RPMI7951 (cell line): ENCODE measurements around the gene IPO13. TPM values are rescaled to one million over a fixed set of nuclear protein-coding genes. Genes with fewer than 3 reads are reported as not detected.

Experiments
- DNase-seq: peaks from one replicate; pipeline ENCODE4 v3.0.0-alpha.2; 2012; ENCODE audit warnings: low read depth
- total RNA-seq: library from RNA; depleted of rRNA; stranded (reverse); fragments of >200 nt; shearing (Covaris generic); gene quantifications from 2 replicates; pipeline ENCODE4 v1.2.3, GENCODE V29; 2014

Gene IPO13
- total RNA-seq, 1 experiment from 2014 or later = 25.8 TPM

DNA sequence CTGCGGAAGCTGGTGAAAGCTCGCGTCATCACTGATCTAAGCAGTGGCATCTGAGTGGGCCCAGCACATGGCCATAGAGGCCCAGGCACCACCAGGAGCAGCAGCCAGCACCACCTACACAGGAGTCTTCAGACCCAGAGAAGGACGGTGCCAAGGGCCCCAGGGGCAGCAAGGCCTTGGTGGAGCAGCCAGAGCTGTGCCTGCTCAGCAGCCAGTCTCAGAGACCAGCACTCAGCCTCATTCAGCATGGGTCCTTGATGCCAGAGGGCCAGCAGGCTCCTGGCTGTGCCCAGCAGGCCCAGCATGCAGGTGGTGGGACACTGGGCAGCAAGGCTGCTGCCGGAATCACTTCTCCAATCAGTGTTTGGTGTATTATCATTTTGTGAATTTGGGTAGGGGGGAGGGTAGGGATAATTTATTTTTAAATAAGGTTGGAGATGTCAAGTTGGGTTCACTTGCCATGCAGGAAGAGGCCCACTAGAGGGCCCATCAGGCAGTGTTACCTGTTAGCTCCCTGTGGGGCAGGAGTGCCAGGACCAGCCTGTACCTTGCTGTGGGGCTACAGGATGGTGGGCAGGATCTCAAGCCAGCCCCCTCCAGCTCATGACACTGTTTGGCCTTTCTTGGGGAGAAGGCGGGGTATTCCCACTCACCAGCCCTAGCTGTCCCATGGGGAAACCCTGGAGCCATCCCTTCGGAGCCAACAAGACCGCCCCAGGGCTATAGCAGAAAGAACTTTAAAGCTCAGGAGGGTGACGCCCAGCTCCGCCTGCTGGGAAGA lies 16.4 kb upstream of the IPO13 start:
- DNase-seq = no peak

DNA sequence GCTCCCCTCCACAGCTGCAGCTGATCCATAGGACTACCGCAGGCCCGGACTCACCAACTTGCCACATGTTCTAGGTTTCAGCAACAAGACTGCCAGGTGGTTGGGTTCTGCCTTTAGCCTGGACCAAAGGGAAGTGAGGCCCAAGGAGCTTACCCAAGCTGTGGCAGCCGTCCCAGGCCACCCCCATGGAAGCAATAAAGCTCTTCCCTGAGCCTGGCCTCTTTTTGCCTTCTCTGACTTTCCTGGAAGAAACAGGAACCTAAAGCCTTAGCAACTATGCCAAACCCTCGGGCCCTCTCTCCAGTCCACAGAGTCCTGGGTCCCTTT lies 15.8 kb upstream of the IPO13 start:
- peak; percentile 98 for DNase-seq

DNA sequence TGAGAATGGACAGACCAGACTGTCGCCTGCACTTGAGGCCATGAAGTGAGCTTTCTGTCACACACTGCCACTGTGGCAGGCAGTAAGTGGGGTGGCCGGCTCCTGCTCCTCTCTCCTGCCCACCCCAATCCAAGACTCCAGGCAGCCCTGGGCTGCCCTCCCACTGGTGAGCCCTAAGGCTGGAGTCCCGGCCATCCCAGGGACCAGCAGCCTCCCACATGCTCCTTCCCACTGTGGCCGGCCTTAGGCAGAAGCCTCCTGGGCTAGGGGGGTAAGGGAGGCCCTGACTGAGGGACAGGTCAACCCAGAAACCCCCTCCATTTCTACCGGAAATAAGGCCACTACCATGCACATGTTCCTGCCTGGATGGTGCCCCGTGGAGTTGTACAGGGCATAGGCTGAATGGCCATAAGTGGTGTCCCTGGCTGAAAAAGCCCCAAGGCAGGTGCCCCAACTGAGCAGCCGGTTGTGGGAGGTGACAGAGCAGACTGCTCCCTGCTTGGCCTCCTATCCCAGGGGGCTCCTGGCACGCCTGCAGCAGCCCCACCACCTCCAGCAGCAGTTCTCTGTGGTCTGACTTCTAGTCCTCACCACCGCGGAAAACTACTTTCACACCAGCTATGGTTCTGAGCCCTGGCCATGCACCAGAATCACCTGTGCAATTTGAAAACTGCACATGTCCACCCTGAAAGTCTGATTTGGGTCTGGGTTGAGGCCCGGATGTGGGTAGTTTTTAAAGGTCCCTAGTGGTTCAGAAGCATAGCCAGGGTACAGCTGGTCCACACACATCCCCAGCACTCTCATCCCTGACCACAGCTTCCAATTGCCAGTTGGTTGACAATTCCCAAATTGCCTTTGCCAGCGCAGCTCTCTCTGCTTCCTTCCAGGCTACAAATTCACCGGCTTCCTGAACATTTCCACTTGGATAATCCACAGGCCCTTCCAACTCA lies 14.8 kb upstream of the IPO13 start:
- DNase-seq = peak; percentile 72

DNA sequence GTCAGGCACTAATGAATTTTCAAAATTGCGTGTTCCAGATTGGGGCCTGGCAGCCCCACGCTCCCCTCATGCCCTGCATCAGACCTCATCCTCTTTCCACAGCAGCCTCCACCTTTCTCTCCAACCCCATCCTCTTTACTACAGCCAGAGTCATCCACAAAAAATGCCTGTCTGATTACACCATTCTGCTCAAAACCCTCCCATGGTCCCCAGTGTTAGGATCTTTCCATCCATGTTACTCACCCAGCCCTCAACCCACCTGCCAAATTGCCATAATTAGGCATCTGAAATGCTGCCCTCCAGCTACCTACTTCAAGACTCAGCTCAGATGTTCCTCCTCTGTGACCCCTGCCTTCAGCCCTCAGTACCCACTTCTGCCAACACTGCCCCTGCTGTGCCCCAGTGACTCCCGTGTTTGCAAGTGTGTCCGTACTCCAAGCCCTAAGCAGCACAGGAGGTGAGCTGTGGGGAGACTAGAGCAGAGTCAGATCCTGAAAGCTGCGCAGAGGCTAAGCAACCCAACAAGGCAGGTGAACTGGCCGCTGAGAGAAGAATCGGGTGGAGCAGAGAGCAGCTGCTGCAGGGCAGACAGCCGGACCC lies 13.9 kb upstream of the IPO13 start:
- peak; percentile 72 for DNase-seq

DNA sequence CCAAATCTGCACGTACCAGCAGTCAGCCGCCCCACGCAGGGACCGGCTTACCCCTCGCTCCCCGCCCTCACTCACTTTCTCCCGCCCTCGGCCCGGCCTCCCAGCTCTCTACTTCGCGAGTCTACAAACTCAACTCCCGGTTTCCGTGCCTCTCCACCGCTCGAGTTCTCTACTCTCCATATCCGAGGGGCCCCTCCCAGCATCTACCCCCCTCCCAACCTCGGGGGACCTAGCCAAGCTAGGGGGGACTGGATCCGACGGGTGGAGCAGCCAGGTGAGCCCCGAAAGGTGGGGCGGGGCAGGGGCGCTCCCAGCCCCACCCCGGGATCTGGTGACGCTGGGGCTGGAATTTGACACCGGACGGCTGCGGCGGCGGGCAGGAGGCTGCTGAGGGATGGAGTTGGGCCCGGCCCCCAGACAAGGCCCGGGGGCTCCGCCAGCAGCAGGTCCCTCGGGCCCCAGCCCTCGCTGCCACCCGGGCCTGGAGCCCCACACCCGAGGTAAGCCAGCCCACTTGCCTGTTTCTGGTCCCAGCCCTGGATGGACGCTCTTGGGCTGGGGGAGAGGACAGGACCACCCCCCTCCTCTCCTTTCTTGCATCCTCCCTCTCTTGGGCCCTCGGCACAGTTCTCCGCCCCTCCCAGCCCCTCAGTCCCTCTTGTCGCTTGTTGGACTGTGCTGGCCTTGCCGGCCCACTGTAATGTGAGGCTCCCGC lies 13.2 kb upstream of the IPO13 start, which contains the start of gene ARTN:
TSS of gene ARTN (plus strand) at position 416 of the 715 bp plus-strand sequence. CDS start 1,856 bp downstream, outside the sequence.
- DNase-seq = peak; percentile 54

DNA sequence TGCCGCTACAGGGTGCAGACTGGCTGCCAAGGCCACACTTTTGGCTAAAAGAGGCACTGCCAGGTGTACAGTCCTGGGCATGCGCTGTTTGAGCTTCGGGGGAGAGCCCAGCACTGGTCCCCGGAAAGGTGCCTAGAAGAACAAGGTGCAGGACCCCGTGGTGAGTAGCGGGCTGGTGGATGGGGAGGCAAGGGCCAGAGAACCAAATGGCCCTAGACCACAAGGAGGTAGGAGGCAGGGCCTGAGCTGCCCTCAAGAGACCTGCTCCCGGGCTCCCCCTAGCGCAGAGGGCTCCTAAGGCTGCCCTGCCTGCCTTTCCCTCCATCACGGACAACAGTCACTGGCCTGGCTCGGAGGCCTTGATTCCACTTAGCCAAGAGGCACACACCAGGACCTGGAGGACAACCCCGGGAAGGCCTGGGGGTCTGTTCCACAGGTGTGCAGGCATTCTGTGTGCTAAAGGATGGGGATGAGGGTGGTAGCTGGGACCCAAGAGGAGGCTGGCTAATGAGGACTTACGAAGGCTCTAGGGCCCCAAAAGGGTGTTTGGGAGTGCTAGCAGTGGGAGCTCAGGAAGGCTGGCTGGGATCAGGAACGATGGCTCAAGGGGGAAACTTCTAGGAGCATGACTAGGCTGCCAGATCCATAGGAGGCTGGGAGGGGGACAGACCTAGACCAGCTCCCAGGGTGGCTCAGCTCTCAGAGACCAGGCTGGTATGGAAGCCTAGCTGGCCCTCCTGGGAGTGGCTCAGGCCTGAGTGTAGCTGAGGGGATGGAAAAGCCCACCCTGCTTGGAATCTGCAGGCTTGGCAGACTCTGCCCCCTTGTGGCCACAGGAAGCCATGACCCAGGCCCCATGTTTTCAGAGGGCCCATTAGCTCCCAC lies 12.4 kb upstream of the IPO13 start:
- DNase-seq = peak; percentile 73

DNA sequence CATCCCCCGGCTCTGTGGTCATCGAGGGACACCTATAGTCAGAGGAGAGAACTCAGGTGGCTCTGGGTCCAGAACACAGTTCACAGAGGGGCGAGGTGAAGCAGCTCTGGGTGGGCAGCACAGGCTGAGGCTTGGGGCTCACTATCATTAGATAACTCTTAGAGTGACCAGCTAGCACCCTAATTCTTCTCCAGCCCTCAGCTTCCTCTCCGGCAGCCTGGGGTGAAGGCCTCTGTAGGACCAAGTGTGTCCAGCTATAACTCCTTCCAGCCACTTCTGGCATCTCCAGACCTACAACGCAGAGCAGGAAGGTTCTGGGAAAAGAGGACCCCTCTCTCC lies 11.8 kb upstream of the IPO13 start:
- no peak for DNase-seq

DNA sequence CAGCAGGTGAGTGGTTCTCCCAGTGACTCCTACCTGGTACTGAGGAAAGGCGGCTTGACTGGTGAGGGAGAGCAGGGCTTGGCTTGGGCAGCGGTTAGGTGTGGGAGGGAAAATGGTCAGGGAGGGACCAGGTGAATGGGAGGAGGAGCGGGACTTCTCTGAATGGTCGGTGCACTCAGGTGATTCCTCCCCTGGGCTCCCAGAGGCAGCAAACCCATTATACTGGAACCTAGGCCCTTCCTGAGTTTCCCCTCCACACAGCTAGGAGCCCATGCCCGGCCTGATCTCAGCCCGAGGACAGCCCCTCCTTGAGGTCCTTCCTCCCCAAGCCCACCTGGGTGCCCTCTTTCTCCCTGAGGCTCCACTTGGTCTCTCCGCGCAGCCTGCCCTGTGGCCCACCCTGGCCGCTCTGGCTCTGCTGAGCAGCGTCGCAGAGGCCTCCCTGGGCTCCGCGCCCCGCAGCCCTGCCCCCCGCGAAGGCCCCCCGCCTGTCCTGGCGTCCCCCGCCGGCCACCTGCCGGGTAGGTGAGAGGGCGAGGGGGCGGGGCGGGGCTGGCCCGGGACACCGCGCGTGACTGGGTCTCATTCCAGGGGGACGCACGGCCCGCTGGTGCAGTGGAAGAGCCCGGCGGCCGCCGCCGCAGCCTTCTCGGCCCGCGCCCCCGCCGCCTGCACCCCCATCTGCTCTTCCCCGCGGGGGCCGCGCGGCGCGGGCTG lies 10.9 kb upstream of the IPO13 start:
- DNase-seq = no peak

DNA sequence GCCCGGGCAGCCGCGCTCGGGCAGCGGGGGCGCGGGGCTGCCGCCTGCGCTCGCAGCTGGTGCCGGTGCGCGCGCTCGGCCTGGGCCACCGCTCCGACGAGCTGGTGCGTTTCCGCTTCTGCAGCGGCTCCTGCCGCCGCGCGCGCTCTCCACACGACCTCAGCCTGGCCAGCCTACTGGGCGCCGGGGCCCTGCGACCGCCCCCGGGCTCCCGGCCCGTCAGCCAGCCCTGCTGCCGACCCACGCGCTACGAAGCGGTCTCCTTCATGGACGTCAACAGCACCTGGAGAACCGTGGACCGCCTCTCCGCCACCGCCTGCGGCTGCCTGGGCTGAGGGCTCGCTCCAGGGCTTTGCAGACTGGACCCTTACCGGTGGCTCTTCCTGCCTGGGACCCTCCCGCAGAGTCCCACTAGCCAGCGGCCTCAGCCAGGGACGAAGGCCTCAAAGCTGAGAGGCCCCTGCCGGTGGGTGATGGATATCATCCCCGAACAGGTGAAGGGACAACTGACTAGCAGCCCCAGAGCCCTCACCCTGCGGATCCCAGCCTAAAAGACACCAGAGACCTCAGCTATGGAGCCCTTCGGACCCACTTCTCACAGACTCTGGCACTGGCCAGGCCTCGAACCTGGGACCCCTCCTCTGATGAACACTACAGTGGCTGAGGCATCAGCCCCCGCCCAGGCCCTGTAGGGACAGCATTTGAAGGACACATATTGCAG lies 10.2 kb upstream of the IPO13 start:
- no peak for DNase-seq

DNA sequence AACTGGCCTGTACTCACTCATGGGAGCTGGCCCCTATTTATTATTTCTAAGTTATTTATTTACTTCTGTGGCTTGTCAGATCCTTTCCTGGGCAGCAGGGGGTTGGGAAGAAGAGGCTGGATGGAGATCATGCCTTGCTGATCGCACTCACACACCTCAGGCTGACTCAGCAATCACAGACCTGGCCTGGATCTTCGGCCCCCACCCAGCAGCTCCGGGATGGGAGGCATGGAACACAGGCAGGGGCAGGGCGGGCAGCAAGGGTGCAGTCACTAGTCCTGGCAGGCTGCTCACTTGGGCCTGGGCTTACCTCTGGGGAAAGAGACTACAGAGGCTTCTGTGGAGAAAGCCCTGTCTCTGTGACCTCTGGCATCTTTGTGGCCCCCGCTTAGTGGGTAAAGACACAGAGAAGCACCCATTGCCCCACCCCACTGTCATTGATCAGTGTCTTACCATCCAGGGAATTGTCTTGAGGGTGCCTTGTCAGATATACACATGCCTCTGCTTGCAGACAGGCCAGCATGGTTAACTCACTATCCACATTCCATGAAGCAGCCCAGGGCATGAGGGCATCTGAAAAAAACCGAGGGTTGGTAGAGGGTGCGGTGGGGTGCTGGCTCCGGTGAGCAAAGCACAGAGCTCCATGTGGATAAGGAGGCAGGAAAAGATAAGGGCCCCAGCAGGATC lies 9.4 kb upstream of the IPO13 start:
- no peak for DNase-seq

DNA sequence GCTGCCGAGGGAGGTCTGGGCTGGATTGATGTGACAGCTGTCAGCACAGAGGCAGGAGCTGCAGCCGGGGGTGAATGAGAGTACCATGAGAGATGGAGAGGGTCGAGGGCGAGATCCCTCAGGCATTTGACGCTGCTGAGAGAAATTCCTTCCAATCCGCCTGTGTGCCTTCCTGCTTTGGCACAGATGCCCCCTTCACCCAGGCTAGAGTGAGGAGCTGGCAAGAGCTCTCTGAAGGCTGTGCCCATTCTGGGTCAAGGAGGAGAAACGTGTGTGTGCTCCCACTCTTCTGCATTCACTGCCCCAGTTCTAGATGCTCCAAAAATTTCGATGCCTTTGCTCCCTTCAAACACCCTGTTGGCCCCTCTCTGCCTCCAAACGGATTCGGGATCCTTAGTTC lies 8.4 kb upstream of the IPO13 start:
- DNase-seq = no peak

DNA sequence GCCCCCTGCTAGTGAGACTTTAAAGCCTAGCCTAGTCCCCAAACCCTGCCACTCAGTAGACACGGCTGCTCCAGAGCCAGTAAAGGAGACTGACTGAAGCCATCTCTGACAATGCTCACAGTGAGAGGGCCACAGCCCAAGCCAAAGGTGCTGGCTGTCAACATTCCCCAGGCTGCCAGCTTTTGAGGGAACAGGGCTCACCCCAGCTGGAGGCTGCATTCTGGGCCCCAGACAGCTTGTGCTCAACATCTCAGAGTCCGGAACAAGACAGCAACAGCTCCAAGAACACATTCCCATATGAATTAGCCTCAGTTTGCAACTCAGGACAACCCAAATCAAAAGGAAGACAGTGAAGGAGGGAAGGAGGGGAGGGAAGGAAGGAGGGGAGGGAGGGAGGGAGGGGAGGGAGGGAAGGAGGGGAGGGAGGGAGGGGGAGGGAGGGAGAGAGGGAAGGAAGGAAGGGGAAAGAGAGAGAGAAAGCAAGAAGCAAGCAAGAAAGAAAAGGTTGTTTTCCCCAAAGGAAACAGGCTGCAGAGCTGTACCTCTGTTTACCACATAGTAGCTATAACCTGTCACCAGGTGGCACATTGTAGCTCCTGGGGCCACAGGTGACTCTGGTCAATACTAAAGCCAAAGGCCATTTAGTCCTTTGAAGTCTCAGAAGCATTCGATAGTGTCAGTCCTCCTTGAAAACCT lies 7.7 kb upstream of the IPO13 start:
- no peak for DNase-seq

DNA sequence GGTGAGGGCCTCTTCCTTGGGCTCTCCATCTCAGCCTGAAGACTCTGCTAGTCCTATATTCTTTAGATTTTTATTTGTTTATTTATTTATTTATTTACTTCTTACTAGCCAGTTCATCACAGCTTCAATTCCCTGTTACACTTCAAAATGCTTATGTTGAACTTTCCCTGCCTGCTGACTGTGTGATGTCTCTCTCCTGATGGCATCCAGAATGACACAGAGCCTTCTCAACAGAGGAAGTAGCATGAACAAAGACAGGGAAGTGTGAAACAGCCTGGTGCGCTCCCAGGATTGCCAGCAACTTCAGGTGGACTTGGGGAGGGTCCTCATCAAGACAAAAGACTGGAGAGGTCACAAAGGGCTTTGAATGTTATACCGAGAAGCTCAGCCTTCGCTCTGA lies 4.3 kb upstream of the IPO13 start:
- no peak for DNase-seq

DNA sequence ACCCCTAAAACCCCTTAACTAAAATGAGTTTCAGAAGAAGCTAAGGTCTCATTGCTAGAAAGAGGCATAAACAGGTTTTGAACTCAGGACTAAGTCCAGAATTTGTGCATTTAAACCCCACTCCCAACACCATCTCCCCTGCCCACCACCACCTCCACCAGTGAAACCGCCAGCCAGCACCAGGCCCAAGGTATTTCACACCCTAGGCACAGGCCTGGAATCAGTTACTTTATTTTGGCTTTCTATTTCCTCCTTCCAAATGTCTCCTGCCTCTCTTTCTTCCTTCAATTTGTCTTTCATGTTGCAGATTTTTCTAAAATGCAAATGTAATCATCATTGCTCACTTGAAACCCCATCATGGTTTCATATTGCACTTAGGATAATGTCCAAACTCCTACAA lies 1.9 kb upstream of the IPO13 start:
- DNase-seq = no peak

DNA sequence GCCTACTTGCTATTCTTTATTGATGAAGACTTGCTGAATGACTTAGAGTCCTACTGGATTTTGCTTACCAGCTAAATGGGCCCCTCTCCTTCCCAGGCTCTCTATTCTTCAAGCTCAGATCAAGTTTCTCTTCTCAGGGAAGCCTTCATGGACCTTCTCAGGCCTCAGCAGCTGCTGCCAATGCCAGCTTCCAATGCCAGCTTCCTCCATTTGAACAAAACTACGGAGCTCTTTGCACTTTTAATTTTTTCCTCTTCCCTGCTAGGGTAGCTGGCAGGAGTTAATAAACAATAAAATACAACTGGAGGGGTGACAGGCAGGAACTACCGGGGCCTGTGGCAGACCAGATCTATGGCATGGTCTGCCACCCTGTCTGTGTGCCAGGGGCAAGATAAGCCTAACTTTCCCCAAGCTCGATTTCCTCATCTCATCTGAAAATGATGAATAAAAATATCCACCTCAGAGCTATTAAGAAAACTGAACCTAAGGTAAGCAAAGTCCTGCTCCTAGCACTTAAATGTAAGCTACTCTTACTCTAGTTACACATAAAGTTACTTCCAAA lies 995 bp upstream of the IPO13 start:
- no peak for DNase-seq

DNA sequence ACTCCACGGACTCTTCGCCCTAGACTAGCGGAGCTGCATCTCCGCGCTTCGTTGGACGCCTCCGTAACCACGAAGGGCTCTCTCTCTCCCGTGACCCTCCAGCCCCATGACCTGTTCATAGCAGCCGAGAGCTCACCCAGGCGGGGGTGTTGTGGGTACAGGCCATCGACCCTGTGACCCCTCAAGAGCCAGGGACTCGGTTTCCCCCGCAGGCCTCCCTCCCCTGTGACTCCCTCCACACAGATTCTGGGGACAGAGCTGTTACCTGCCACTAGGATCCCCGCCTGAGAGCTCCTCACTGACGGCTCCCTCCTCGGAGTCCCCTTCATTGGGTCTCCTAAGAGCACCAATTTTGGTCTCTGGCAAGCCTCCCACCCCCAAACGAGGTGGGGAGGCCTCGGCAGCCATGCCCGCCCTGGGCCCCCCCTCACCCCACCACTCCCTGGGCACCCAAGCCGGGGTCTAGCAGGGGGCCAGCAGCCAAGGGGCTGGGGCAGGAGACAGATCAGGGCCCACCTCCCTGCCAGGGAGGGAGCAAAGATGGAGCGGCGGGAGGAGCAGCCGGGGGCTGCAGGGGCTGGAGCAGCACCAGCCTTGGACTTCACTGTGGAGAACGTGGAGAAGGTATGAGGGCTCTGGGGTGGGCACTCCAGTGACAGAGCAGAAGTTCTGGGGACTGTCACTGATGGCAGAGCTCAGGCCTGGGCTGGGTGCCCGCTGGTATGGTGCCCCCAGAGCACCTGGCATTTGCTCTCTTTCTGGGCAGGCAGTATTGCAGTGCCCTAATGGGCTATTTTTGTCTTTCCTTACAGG lies 517 bp downstream of the IPO13 start:
- DNase-seq = no peak

DNA sequence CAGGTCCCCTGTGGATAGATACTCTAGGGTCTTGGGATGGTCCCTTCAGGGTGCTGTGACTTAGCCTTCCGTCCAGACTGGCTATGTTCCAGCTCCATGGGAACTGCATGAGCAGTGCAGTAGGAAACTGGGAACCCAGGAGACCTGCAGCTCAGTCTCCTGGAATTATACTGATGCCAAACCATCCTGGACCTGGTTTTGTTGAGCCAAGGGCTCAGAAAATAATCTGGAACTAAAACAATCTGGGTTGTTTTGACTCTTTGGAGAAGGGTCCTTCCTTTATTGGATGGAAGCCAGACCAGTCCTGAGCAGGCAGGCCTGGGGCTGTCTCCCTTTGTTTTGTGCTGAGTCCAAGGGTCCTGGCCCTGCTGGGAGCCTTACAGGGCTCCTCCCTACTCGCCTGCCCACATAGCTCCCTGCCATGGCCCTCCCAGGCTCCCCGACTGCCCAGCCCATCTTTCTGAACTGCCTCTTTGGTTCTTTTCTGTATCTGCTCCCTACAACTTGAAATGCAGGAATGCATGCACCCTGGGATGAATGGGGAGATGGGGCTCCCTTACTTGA lies 1.2 kb downstream of the IPO13 start:
- peak; percentile 26 for DNase-seq
